ENCODE results near the gene ATRX.

ATRX gene

DNA sequence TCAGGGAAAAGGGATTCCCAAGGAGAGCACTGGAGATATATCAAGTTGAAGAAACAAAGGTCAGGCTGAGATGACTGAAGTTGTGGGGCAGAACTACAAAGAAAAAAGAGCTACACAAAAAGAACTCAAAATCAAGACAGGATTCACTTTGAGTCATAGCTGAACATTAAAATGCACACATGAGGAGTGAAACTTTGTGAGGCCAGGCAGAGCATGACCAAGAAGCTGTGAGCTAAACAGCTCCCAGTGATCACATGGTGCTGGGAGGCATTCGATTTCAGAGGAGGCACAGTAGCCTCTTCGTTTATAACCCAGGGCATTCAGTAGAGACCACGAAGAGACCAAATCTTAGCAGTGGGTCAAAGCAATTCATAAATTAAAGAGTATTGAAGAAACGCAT is 145.3 kb downstream of the ATRX start:
- Histone ChIP-seq H3K27me3 (ENCODE audit: insufficient read depth, poor library complexity, severe bottlenecking) (no peaks in the 10 kb centered on the region), H3K27ac (replicated peaks) (no peak overlapping the region), H3K4me3 (replicated peaks; ENCODE audit: insufficient read depth, low read length) (no peak overlapping the region)
- DNase-seq (ENCODE audit: low read depth in 1 of 2, low spot score in 1 of 2): no peak
- TF ChIP-seq POLR2AphosphoS5 (IDR thresholded peaks at IDR 0.05; ENCODE audit: low read depth): no peak

DNA sequence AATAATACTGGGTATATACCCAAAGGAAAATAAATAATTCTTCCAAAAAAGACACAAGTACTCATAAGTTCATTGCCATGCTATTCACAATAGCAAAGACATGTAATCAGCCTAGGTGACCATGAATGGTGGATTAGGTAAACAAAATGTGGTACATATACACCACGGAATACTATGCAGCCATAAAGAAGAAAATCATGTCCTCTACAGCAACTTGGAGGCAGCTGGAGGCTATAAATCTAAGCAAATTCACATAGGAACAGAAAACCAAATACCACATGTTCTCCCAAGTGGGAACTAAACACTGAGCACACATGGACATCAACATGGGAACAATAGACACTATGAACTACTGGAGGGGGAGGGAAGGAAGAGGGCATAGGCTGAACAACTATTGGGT is 146.2 kb downstream of the ATRX start:
- no peak overlapping the region for H3K27ac ChIP-seq (replicated peaks)
- no peak overlapping the region for H3K4me3 ChIP-seq (replicated peaks; ENCODE audit: insufficient read depth, low read length)
- no peak for DNase-seq (ENCODE audit: low read depth in 1 of 2, low spot score in 1 of 2)
- TF ChIP-seq SPI1 (IDR thresholded peaks at IDR 0.05; ENCODE audit: borderline replicate concordance, low read depth): no peak
- no peaks in the 10 kb centered on the region for H3K27me3 ChIP-seq (ENCODE audit: insufficient read depth, poor library complexity, severe bottlenecking)

DNA sequence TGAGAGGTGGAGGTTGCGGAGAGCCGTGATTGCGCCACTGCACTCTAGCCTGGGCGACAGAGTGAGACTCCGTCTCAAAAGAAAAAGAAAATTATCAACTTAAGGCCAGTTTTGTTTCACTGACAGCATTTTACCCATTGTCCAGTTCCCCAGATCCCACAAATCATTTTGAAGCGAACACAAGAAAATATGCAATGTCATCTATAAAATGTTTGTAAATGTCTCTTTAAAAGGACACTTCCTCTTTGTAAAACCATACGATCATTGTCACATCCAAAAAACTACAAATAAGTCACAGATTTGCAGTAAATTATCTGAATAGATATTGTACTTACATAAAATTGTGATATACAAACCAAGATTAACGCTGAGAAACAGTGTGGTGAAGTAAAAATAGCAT is 147.6 kb downstream of the ATRX start:
- Histone ChIP-seq H3K27me3 (ENCODE audit: insufficient read depth, poor library complexity, severe bottlenecking) (no peaks in the 10 kb centered on the region), H3K27ac (replicated peaks) (no peak overlapping the region), H3K4me3 (replicated peaks; ENCODE audit: insufficient read depth, low read length) (no peak overlapping the region)
- TF ChIP-seq GABPA (IDR thresholded peaks at IDR 0.05; ENCODE audit: low read depth) (no peak), POLR2AphosphoS5 (IDR thresholded peaks at IDR 0.05; ENCODE audit: low read depth) (no peak), SPI1 (IDR thresholded peaks at IDR 0.05; ENCODE audit: borderline replicate concordance, low read depth) (peak; percentile 33; the same call in 1 of the 2 replicates)
- TF ChIP-seq, protein P1, sequence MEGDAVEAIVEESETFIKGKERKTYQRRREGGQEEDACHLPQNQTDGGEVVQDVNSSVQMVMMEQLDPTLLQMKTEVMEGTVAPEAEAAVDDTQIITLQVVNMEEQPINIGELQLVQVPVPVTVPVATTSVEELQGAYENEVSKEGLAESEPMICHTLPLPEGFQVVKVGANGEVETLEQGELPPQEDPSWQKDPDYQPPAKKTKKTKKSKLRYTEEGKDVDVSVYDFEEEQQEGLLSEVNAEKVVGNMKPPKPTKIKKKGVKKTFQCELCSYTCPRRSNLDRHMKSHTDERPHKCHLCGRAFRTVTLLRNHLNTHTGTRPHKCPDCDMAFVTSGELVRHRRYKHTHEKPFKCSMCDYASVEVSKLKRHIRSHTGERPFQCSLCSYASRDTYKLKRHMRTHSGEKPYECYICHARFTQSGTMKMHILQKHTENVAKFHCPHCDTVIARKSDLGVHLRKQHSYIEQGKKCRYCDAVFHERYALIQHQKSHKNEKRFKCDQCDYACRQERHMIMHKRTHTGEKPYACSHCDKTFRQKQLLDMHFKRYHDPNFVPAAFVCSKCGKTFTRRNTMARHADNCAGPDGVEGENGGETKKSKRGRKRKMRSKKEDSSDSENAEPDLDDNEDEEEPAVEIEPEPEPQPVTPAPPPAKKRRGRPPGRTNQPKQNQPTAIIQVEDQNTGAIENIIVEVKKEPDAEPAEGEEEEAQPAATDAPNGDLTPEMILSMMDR (IDR thresholded peaks at IDR 0.05; ENCODE audit: insufficient read depth, low read length): no peak
- TF ChIP-seq, protein P2, sequence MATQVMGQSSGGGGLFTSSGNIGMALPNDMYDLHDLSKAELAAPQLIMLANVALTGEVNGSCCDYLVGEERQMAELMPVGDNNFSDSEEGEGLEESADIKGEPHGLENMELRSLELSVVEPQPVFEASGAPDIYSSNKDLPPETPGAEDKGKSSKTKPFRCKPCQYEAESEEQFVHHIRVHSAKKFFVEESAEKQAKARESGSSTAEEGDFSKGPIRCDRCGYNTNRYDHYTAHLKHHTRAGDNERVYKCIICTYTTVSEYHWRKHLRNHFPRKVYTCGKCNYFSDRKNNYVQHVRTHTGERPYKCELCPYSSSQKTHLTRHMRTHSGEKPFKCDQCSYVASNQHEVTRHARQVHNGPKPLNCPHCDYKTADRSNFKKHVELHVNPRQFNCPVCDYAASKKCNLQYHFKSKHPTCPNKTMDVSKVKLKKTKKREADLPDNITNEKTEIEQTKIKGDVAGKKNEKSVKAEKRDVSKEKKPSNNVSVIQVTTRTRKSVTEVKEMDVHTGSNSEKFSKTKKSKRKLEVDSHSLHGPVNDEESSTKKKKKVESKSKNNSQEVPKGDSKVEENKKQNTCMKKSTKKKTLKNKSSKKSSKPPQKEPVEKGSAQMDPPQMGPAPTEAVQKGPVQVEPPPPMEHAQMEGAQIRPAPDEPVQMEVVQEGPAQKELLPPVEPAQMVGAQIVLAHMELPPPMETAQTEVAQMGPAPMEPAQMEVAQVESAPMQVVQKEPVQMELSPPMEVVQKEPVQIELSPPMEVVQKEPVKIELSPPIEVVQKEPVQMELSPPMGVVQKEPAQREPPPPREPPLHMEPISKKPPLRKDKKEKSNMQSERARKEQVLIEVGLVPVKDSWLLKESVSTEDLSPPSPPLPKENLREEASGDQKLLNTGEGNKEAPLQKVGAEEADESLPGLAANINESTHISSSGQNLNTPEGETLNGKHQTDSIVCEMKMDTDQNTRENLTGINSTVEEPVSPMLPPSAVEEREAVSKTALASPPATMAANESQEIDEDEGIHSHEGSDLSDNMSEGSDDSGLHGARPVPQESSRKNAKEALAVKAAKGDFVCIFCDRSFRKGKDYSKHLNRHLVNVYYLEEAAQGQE (IDR thresholded peaks at IDR 0.05; ENCODE audit: insufficient replicate concordance, low read depth): no peak
- no peak for DNase-seq (ENCODE audit: low read depth in 1 of 2, low spot score in 1 of 2)

DNA sequence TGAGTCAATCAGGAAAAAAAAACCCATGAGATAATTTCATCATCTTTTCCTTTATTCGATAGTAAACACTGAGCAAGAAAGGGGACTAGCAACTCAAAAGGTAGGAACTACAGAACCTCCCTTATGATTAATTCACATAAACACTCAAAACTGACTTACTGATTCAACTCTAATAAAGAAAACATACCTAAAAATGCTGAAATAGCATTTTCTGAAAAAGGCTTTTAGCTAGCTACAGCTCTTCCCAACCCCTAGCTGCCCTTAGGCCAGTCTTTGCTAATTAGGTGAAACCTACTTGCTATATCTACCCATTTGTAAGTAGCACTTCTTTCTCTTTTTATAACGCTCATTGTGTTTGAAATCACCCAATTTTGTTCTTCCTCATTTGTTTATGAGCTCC is 150.6 kb downstream of the ATRX start:
- no peak for DNase-seq (ENCODE audit: low read depth in 1 of 2, low spot score in 1 of 2)
- H3K27me3 ChIP-seq (ENCODE audit: insufficient read depth, poor library complexity, severe bottlenecking): no peaks in the 10 kb centered on the region
- no peak overlapping the region for H3K27ac ChIP-seq (replicated peaks)
- H3K4me3 ChIP-seq (replicated peaks; ENCODE audit: insufficient read depth, low read length): no peak overlapping the region
- TF ChIP-seq, protein P2 (IDR thresholded peaks at IDR 0.05; ENCODE audit: insufficient replicate concordance, low read depth): no peak
- TF ChIP-seq POLR2AphosphoS5 (IDR thresholded peaks at IDR 0.05; ENCODE audit: low read depth): no peak
- TF ChIP-seq, protein P1 (IDR thresholded peaks at IDR 0.05; ENCODE audit: insufficient read depth, low read length): no peak

DNA sequence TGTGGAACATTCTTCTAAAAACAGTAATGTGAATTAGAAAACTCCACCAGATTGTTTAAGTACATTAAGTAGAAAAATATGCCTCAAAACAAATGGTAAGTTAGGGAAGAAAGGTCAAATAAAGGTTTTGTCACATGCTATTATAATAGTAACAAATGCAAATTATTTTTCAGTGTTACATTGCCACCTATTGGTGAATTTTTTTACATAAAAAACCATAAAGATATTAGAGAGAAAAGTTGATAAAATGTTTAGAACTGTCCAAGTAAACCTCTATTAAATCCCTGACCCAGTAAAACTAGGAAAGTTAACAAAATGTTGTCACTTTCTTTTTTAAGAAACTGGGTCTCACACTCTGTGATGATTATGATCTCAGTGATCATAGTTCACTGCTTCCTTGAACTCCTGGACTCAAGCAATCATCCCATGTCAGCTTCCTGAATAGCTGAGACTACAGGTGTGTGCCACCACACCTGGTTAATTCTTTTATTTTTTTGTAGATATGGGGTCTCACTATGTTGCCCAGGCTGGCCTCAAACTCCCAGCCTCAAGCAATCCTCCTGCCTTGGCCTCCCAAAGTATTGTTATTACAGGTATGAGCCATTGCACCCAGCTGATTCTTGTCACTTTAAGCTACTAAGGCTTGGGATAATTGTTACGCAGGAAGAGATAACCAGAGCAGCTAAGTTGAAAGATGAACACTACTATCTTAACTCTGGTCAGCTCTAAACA is 157.6 kb downstream of the ATRX start:
- H3K27ac ChIP-seq (replicated peaks): no peak overlapping the region
- H3K4me3 ChIP-seq (replicated peaks; ENCODE audit: insufficient read depth, low read length): no peak overlapping the region
- TF ChIP-seq POLR2AphosphoS5 (IDR thresholded peaks at IDR 0.05; ENCODE audit: low read depth) (no peak), SPI1 (IDR thresholded peaks at IDR 0.05; ENCODE audit: borderline replicate concordance, low read depth) (no peak)
- TF ChIP-seq, protein P2 (IDR thresholded peaks at IDR 0.05; ENCODE audit: insufficient replicate concordance, low read depth): no peak
- no peaks in the 10 kb centered on the region for H3K27me3 ChIP-seq (ENCODE audit: insufficient read depth, poor library complexity, severe bottlenecking)
- no peak for DNase-seq (ENCODE audit: low read depth in 1 of 2, low spot score in 1 of 2)

All from HL-60 (cell line).